Measurements from ENCODE around the gene CFAP73. TPM values are rescaled to one million over a fixed set of nuclear protein-coding genes. Genes with fewer than 3 reads are reported as not detected.
A peak's percentile ranks its signal among the peaks of the same experiment; 100 is the strongest.
"Not testable (repeated sequence)": the region's sequence is repeated elsewhere in the genome, so short reads cannot be mapped to it uniquely, and the experiment has no call there.

Gene CFAP73
- total RNA-seq, 1 experiment from 2014 or later = not detected

GRCh38 chr12:113198296-113198695 is 48.8 kb downstream of the CFAP73 start:
- DNase-seq (ENCODE audit: low spot score) = no peak
- in situ Hi-C loops (cut with HindIII; ENCODE audit: low sequenced_read_pairs) = no loop called here

GRCh38 chr12:113200021-113200797 is 50.7 kb downstream of the CFAP73 start:
- peak; percentile 54 for DNase-seq (ENCODE audit: low spot score)
- in situ Hi-C loops (cut with HindIII; ENCODE audit: low sequenced_read_pairs) = no loop called here

GRCh38 chr12:113201187-113202177 is 52.0 kb downstream of the CFAP73 start:
- in situ Hi-C loops (cut with HindIII; ENCODE audit: low sequenced_read_pairs) = no loop called here
- no peak for DNase-seq (ENCODE audit: low spot score)

GRCh38 chr12:113202300-113203075 is 53.0 kb downstream of the CFAP73 start:
- in situ Hi-C loops (cut with HindIII; ENCODE audit: low sequenced_read_pairs) = no loop called here
- no peak for DNase-seq (ENCODE audit: low spot score)

- DNase-seq (ENCODE audit: low spot score) = no peak
- in situ Hi-C loops (cut with HindIII; ENCODE audit: low sequenced_read_pairs) = no loop called here
Measured at GRCh38 chr12:113203852-113204760, 54.6 kb downstream of the CFAP73 start.

- in situ Hi-C loops (cut with HindIII; ENCODE audit: low sequenced_read_pairs) = no loop called here
- no peak for DNase-seq (ENCODE audit: low spot score)
Measured at GRCh38 chr12:113204804-113205203, 55.3 kb downstream of the CFAP73 start.

GRCh38 chr12:113206802-113207201 is 57.3 kb downstream of the CFAP73 start:
- DNase-seq (ENCODE audit: low spot score); in situ Hi-C loops (cut with HindIII; ENCODE audit: low sequenced_read_pairs): not testable (repeated sequence)

- in situ Hi-C loops (cut with HindIII; ENCODE audit: low sequenced_read_pairs) = no loop called here
Measured at GRCh38 chr12:113207613-113208040, 58.1 kb downstream of the CFAP73 start.

GRCh38 chr12:113208041-113208934 is 58.8 kb downstream of the CFAP73 start:
- DNase-seq (ENCODE audit: low spot score) = no peak
- in situ Hi-C loops (cut with HindIII; ENCODE audit: low sequenced_read_pairs) = no loop called here

More at GRCh38 chr12:113207613-113208040, 58.1 kb downstream of the CFAP73 start:
- DNase-seq (ENCODE audit: low spot score) = no peak

Other genes starting within 250 kb of the CFAP73 start
- not detected in 2 replicates for gene OAS1, start 242.8 kb upstream of the CFAP73 start, total RNA-seq (2014; rRNA removed; shearing (Covaris generic))
- gene OAS3, start 211.2 kb upstream of the CFAP73 start, total RNA-seq (2014; rRNA removed; shearing (Covaris generic)) = 0.74 and 1.8 TPM in 2 replicates
- not detected in 2 replicates for gene OAS2, start 171.2 kb upstream of the CFAP73 start, total RNA-seq (2014; rRNA removed; shearing (Covaris generic))
- gene DTX1, start 93.0 kb upstream of the CFAP73 start, total RNA-seq (2014; rRNA removed; shearing (Covaris generic)) = 5.6 and 5.8 TPM in 2 replicates
- 3.1 and 3.3 TPM in 2 replicates for gene RASAL1, start 14.0 kb upstream of the CFAP73 start, total RNA-seq (2014; rRNA removed; shearing (Covaris generic))
- 63.1 and 130 TPM in 2 replicates for gene DDX54, start 35.8 kb downstream of the CFAP73 start, total RNA-seq (2014; rRNA removed; shearing (Covaris generic))
- 63.7 and 69.2 TPM in 2 replicates for gene RITA1, start 36.0 kb downstream of the CFAP73 start, total RNA-seq (2014; rRNA removed; shearing (Covaris generic))
- 6.9 and 14.3 TPM in 2 replicates for gene TPCN1, start 71.7 kb downstream of the CFAP73 start, total RNA-seq (2014; rRNA removed; shearing (Covaris generic))
- gene SLC8B1, start 185.4 kb downstream of the CFAP73 start, total RNA-seq (2014; rRNA removed; shearing (Covaris generic)) = 8.2 and 19.2 TPM in 2 replicates
- 15.4 and 16.3 TPM in 2 replicates for gene PLBD2, start 208.9 kb downstream of the CFAP73 start, total RNA-seq (2014; rRNA removed; shearing (Covaris generic))

All from G401 (cell line).